ENCODE data around the gene PSME2. TPM values are rescaled to one million over a fixed set of nuclear protein-coding genes. Genes with fewer than 3 reads are reported as not detected.

The PSME2 gene
- total and polyA plus RNA-seq, 2 of the 13 experiments (the other 11 are each of a cell fraction or from before 2014, with no cell fraction given) = 332 to 716 TPM

- H3K4me1 ChIP-seq (ENCODE audit: insufficient read depth, low read length) = peaks cover 51% of the 10 kb centered on the region
- TSS peak; percentile 63 for BruUV-seq (replicated peaks)
- intact Hi-C loops (cut with micrococcal nuclease; ENCODE audit: unreplicated experiment) (no loop called here), in situ Hi-C loops (cut with HindIII; ENCODE audit: extremely low pct_ligation_motif_present, low pct_unique_long_range_greater_than_20kb) (loop anchor here (25.0 kb wide), 1 partner anchor 836 kb away; the partner anchor contains the start of genes BCL2L2, PABPN1 and PPP1R3E)
- DNase-seq (ENCODE audit: low spot score) (no peak), ATAC-seq (peak; percentile 5), FAIRE-seq (peak; percentile 30)
- ChIA-PET CTCF (ENCODE audit: low intra/inter-chr PET ratio, low total read pairs) (interaction anchor here (1.0 kb wide), 1 partner anchor 149 kb away, joined by 3 read pairs; no protein-coding TSS in a partner anchor), POLR2A (interaction anchor here (0.9 to 8.5 kb wide), 17 partner anchors 11 to 537 kb away, joined by 3 to 279 read pairs (median 33); partner anchors contain the start of genes CHMP4A, CIDEB, DCAF11 and FITM1)
- peak overlapping the region; percentile 45 for H3K27ac ChIP-seq (ENCODE audit: extremely low read length, insufficient read depth, low read length)
- H3K27me3 ChIP-seq (ENCODE audit: control insufficient read depth in 1 of 2, insufficient read depth in 2 of 2, low read length in 2 of 2) = peaks cover 0 to 3% of the 10 kb centered on the region in 2 experiments; a peak in 1 of 5 replicates
- no peak overlapping the region for H2AFZ ChIP-seq (ENCODE audit: low read length)
- peaks cover 40% of the 10 kb centered on the region for H3K79me2 ChIP-seq (ENCODE audit: insufficient read depth, low read length)
- peak overlapping the region; percentile 98 for H3K4me2 ChIP-seq (ENCODE audit: low read depth, low read length)
- peaks cover 40 to 56% of the 10 kb centered on the region in 2 experiments for H3K36me3 ChIP-seq (replicated peaks in 1 of 2; ENCODE audit: control insufficient read depth in 1 of 2, insufficient read depth in 2 of 2, low read length in 2 of 2)
- H4K20me1 ChIP-seq (ENCODE audit: insufficient read depth, low read length) = peaks cover 7% of the 10 kb centered on the region
- WGBS (ENCODE audit: low lambda C conversion rate) = 2% methylated on average over 27 of the region's 29 CpGs
- H3K4me3 ChIP-seq (replicated peaks in 1 of 3; ENCODE audit: insufficient read depth in 1 of 3, low read depth in 2 of 3, low read length in 3 of 3) = peak overlapping the region; percentile 91 to 100 (median 96)
- H3K9ac ChIP-seq (ENCODE audit: insufficient read depth, low read depth, low read length) = peak overlapping the region; percentile 86
- H3K9me3 ChIP-seq (ENCODE audit: low read length) = no peaks in the 10 kb centered on the region
- TF ChIP-seq CBX5 (CRISPR knock-in tag; IDR thresholded peaks at IDR 0.05; ENCODE audit: borderline replicate concordance) = peak; percentile 21; the same call in 1 of the 2 replicates
- peak; percentile 89 for TF ChIP-seq GPN1 (CRISPR knock-in tag; IDR thresholded peaks at IDR 0.05; ENCODE audit: borderline replicate concordance)
- TF ChIP-seq ETS1 (CRISPR knock-in tag; IDR thresholded peaks at IDR 0.05) = no peak; the same call in 1 of the 2 replicates
- TF ChIP-seq SMAD1 (CRISPR knock-in tag; IDR thresholded peaks at IDR 0.05; ENCODE audit: borderline replicate concordance, low read depth) = 0 out of 2 replicates have a peak, but pooled peaks have one; percentile 29
- TF ChIP-seq ZSCAN30 (CRISPR knock-in tag; IDR thresholded peaks at IDR 0.05) = no peak
- no peak for TF ChIP-seq SALL1 (CRISPR knock-in tag; IDR thresholded peaks at IDR 0.05)
- peak; percentile 3; the same call in 1 of the 2 replicates for TF ChIP-seq YEATS4 (CRISPR knock-in tag; IDR thresholded peaks at IDR 0.05; ENCODE audit: borderline replicate concordance)
- no peak for TF ChIP-seq FOSL1 (CRISPR knock-in tag; IDR thresholded peaks at IDR 0.05; ENCODE audit: borderline replicate concordance)
- 0 out of 2 replicates have a peak, but pooled peaks have one; percentile 8 for TF ChIP-seq FUBP1 (CRISPR knock-in tag; IDR thresholded peaks at IDR 0.05; ENCODE audit: borderline replicate concordance)
- TF ChIP-seq JUND (CRISPR knock-in tag; IDR thresholded peaks at IDR 0.05) = no peak
- TF ChIP-seq RARA (CRISPR knock-in tag; IDR thresholded peaks at IDR 0.05) = no peak
- TF ChIP-seq ZZZ3 (CRISPR knock-in tag; IDR thresholded peaks at IDR 0.05; ENCODE audit: borderline replicate concordance) = no peak; the same call in 1 of the 2 replicates
- no peak for TF ChIP-seq ZNF614 (CRISPR knock-in tag; IDR thresholded peaks at IDR 0.05; ENCODE audit: borderline replicate concordance)
- TF ChIP-seq ZNF451 (CRISPR knock-in tag; IDR thresholded peaks at IDR 0.05) = peak; percentile 42; the same call in 1 of the 2 replicates
- peak; percentile 75; the same call in 1 of the 2 replicates for TF ChIP-seq LBX2 (CRISPR knock-in tag; IDR thresholded peaks at IDR 0.05; ENCODE audit: borderline replicate concordance)
Measured at GRCh38 chr14:24147761-24148428, 1.5 kb upstream of the PSME2 start.
